GM21360 (cell line): ENCODE measurements around the gene GATA5.

Experiments used
- ATAC-seq: cut with Tn5 transposase; IDR thresholded peaks from one replicate; pipeline ENCODE4 v1.9.1; 2021; ENCODE audit warnings: mild to moderate bottlenecking, moderate library complexity; ENCODE audit not compliant: unreplicated experiment

The GATA5 gene

GRCh38 chr20:62488470-62488869, 12.7 kb upstream of the GATA5 start:
- no peak for ATAC-seq

GRCh38 chr20:62487561-62488354, 12.0 kb upstream of the GATA5 start:
- no peak for ATAC-seq

DNA sequence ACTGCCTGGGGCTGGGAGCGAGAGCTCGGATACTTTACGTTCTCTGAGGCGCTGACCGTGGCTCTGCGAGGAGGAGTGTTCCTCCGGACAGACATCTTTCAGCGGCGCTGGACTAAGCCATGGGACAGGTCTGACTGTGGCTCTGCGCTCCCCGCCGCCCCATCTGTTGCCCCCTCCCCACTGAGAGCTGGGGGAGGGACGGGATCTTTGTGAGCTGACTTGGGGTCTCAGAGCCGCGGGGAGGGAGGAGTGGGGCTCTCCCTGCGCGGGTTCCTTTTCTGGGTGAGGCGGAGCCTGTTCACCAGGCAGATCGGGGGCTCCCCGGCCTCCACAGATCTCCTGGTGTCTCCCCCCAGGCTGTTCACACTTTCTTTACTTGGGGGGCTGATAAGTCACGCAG, 11.3 kb upstream of the GATA5 start:
- no peak for ATAC-seq

DNA sequence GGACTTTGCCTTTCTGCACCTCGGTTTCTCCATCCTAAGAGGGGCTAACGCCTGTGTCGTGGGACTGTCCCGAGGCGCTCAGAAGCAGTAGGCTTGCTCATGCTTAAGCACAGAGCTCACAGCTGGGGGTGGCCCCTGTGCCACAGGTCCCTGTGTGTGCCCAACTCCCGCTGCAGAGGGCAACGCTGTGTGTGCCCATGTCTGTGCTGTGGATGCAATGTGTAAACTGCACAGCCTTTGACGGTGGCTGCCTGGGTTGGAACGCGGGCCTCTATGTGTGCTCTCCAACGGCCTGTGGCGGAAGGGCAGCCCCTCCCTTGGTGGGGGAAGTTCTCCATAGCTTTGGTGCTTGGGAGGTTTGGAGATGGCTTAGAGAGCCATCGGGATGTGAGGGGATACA, 10.7 kb upstream of the GATA5 start:
- ATAC-seq = no peak

DNA sequence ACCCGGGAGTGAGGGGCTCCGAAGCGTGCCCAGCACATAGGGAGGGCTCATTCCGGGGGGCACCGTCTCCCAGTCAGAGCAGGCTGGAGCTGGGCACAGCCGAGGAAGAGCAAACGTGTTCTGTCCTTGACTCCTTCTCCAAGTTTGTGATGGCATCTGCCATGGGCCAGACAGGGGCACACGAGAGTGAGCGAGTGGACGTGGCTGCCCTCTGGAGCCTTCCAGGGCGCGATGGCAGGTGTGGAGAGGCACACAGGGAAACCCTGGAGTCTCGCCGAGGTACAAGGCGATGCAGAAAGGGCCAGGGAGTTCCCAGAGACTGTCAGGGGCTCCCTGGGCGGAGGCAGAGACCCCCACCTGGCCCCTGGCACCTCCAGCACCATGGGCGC, 9.9 kb upstream of the GATA5 start:
- ATAC-seq = no peak

DNA sequence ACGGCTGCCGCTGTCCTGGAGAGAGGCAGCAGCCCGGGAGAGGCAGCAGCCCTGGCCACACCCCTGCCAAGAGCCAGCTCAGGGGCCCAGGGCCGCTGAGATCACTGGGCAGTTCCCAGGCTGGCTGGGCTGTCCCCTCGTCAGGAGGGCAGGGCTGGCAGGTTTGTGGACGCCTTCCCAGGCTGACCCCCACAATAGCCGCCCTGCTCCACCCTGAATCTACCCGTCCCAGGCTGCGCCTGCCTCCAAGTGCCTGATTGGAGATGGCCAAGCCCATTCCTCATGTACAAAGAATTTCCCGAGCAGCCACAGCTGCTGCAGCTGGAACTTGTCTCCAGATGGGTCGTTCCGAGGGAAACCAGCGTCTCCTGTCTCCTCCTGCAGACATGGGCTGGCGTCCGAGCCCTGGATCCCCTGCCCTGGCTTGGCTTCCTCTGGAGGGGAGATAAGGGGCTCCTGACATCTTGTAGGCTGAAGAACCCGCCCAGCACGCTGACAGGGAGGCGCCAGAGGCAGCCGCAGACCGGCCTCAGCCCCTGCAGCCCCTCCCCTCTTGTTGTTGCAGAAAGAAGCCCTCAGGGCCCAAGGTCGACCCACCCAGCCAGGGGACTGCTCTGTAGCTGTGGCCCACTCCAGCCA, 9.4 kb upstream of the GATA5 start:
- no peak for ATAC-seq

GRCh38 chr20:62484478-62484877, 8.7 kb upstream of the GATA5 start:
- no peak for ATAC-seq

- no peak for ATAC-seq
Observed at GRCh38 chr20:62483613-62484458, 8.0 kb upstream of the GATA5 start.

GRCh38 chr20:62482974-62483373, 7.2 kb upstream of the GATA5 start:
- no peak for ATAC-seq

- ATAC-seq = no peak
Observed at GRCh38 chr20:62482146-62482809, 6.5 kb upstream of the GATA5 start.

DNA sequence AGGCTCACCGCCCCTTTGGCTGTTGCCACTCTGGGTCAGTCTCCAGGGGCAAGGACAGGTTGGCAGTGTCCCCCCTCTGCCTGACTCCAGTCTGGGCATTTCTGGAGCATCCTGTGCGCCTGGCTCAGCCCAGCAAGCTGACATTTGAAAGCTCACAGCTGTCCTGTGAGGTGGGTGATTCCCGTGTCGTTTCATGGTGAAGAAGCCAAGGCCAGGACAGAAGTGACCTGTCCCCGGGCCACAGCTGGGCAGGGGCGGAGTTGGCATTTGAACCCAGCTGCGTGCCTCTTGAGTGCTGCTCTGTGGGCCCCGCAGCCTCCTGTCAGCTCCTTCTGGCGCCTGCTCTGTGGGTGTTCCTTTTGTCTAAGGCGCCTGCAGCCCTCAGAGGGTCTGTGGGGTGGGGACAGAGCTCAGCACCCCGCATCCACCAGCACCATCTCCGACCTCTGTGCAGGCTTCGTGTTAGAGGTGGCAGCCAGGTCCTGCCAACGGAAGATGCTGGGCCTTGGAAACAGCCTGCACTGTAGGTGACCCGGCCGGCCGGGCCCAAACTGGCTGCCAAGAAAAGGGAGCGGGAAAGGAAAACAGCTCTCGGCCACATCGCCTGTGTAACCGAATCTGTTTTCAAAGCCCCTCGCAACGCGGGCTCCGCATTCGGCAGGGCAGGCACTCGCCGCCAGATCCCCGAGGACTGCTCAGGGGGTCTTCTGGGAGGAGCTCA, 5.8 kb upstream of the GATA5 start:
- no peak for ATAC-seq

DNA sequence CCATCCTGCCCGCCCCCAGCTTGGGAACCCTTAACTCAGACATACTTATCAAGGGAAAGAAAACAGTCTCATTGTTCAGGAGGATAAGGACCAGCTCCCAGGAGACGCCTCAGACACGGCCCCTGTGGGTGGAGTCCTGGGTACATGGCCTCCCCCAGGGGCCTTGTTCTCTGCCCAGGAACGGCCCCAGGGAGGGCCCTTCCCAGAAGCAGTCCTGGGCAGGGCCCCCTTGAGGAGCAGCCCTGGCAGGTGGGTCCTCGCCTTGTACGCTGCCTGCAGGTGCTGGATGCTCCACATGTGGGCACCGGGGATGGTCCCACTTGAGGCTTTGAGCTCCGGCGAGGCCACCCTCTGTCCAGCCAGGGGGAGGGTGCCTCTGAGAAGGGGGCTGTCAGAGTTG, 4.5 kb upstream of the GATA5 start:
- ATAC-seq = no peak

- no peak for ATAC-seq
Observed at GRCh38 chr20:62479656-62480055, 3.9 kb upstream of the GATA5 start.

DNA sequence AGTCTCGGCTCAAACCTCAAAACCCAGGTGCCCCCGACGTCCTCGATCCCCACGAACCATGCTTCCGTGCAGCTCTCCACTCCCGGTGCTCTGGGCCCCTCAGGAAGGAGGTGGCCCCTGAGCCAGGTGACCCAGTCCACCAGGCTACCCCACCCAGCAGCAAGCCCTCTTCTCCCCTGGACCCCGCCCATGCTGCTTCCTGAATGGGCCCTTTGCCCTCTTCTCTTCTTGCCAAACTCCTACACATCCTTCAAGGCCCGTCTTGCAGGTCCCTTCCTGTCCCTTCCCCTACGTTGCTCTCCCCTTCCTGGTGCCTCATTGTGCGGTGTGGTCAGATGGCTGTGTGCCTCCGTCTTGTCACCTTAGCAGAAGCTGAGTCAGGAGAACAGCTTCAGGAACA, 3.4 kb upstream of the GATA5 start:
- ATAC-seq = no peak

DNA sequence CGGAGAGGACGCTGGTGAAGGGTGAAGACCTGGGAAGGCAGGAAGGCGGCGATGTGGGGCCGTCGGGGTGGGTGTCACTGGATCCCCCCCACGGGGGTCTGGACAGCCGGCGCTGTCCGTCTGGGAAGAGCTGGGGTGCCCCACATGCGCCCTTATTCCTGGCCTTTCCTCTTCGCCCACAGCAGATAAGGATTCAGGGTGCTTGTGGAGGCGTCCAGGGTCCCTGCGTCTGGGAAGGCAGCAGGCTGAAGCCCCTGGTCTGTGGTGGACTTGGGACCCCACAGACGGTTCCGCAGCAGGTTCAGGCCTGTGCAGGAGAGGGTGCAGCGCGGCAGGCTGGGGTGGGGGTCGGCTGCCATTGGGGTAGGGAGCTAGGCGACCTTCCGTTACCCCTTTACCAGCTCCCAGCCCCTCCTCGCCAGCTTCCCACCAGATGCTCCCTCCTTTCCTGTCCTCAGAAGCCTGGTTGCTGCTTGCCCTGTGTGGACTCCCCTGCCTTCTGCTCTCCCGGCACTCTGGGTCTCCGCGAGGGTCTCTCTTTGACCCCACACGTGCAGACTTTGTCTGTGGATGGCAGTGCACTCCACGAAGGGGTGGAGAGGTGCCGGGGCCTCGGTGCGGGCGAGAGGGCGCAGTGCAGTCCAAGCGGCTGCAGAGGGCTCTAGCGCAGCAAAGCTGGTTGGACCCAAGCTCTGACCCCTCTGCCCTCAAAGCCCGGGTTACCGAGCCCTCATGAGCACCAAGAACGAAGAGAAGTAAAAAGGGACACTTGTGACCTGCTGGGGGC, 2.1 kb upstream of the GATA5 start:
- no peak for ATAC-seq

GRCh38 chr20:62476056-62476838, 452 bp upstream of the GATA5 start:
- no peak for ATAC-seq

GRCh38 chr20:62475027-62475771, 596 bp downstream of the GATA5 start:
- no peak for ATAC-seq

GRCh38 chr20:62474604-62475026, 1.2 kb downstream of the GATA5 start:
- no peak for ATAC-seq
